ENCODE measurements around the gene PTPRN2.
"Not testable (repeated sequence)": the region's sequence is repeated elsewhere in the genome, so short reads cannot be mapped to it uniquely, and the experiment has no call there.

The PTPRN2 gene

DNA sequence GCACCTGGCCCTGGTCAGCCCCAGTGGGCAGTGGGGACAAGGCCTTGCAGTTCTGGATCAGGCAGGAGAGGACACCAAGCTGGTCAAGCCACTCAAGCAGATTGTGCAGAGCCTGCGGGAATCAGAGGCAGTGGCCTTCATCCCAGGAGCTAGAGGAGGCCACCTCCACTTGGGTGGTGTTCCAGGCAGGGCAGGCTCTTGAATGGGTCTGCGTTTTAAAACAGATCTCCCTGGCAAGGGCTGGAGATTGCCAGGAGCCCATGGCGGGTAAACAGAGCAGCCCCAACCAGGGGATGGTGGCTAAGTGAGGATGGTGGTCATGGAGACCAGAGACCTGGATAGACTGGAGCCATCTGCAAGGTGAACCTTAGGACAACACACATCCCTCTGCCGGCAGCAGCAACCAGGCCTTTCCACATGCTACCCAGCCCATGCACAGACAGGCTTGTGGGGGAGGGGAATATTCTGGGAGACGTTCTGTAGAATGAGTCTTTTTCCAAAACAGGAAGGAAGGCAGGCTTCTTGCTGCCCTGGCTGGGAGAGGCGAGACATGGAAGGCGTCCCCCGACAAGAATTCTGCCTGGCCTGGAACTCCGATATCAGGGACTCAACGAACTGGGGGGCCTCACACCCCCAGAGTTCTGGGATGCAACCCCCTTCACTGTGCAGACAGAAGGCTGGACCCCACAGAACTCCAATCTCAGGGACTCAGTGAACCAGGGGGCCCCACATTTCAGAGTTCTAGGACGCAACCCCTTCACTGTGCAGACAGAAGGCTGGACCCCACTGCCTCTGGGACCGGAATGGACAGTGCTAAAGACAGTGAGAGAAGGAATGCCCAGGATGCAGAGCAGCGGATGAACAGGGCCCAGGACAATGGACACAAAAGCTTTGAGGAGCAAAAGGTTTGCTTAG is 264.8 kb downstream of the PTPRN2 start:
- no peak for DNase-seq (ENCODE audit: low read depth, low spot score)

GRCh38 chr7:158321936-158322615 is 265.5 kb downstream of the PTPRN2 start:
- DNase-seq (ENCODE audit: low read depth, low spot score) = no peak

DNA sequence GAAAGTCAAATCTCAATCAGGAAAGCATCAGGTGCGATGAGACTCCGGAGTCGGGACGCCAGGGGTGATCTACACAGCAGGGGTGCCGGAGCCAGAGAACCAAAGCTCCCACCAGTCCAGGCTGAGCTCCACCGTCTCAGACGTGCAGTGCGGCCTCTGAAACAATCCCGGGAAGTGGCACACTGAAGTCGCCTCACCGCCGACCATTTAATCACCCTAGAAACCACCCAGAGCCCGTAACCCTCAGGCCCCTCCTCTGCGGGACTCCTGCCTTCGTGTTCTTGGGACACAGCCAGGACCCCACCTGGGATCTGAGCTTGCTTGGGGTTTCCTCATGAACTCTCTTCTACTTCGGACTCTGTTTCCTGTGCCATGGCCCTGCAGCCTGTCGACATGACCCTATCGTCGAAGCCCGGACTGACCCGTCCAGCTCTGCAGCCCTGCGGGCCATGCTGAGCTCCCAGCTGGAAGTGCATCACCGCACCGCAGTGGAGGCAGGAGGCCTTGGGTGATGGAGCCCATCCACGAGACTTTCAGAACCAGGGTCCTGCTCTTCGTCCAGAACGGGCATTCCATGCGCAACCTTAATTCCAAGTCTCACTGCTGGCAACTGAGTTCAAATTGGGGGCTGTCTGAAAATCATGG is 266.4 kb downstream of the PTPRN2 start:
- DNase-seq (ENCODE audit: low read depth, low spot score) = no peak

DNA sequence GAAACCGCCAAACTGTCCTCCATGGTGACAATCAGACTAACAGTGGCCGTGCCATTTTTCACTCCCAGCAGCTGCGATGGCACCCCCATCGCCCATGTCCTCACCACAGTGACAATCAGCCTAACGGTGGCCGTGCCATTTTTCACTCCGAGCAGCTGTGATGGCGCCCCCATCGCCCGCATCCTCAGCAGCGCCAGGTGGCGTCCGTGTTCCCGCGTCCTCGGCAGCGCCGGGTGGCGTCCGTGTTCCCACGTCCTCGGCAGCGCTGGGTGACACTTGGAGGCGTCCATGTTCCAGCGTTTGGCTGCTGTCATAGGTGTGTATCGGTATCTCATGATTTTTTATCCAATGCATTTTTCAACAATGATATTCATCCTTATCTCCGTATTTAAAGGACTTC is 267.3 kb downstream of the PTPRN2 start:
- no peak for DNase-seq (ENCODE audit: low read depth, low spot score)

DNA sequence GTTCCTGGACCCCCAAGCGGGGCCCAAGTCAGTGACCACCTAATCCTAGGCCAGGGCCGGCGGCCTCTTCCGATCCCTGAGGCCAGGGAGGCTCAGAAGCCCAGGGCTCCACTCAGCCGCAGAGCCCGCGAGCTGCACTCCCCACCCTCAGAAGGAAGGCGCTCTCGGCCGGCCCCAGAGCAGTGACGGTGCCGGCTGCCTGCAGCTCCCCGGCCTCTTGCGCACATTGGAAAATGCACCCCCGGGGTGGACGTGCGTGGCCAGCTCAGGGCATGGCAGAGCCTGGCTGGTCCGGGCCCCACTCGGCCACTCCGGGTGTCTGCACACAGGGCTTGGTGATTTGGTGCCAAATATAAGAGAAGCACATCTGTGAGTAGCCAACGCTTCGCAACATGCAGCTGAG is 269.1 kb downstream of the PTPRN2 start:
- DNase-seq (ENCODE audit: low read depth, low spot score) = no peak

GRCh38 chr7:158317238-158318205 is 270.1 kb downstream of the PTPRN2 start:
- no peak for DNase-seq (ENCODE audit: low read depth, low spot score)

DNA sequence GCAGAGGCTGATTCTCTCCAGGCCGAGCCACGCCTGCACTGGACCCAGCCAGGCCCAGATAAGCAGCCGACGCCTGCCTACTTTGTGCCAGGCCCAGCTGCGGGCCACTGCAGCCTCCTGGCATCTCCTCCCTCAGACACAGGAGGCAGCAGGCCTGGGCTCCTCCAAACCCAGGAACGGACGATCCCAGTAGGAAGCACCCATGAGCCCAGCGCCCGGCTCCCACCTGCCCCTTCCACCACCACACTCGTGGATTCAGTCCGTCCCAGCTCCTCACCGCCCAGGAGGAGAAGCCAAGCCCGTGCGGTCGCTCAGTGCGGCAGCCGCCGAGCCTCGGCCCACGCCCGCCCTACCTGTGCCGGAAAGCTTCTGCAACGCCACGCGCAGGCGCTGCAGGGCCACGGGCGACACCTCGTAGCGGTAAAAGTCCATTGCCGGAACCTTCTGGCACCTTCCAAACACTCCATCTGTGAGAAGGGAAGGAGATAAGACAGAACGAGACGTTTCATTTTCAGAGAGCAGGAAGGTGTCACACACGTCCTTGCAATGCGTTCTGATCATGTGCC is 271.1 kb downstream of the PTPRN2 start:
- DNase-seq (ENCODE audit: low read depth, low spot score) = no peak

GRCh38 chr7:158315881-158316280 is 271.7 kb downstream of the PTPRN2 start:
- DNase-seq (ENCODE audit: low read depth, low spot score) = no peak

- DNase-seq (ENCODE audit: low read depth, low spot score) = no peak
Measured at GRCh38 chr7:158315326-158315725, 272.3 kb downstream of the PTPRN2 start.

- DNase-seq (ENCODE audit: low read depth, low spot score) = no peak
Measured at GRCh38 chr7:158314394-158314793, 273.2 kb downstream of the PTPRN2 start.

DNA sequence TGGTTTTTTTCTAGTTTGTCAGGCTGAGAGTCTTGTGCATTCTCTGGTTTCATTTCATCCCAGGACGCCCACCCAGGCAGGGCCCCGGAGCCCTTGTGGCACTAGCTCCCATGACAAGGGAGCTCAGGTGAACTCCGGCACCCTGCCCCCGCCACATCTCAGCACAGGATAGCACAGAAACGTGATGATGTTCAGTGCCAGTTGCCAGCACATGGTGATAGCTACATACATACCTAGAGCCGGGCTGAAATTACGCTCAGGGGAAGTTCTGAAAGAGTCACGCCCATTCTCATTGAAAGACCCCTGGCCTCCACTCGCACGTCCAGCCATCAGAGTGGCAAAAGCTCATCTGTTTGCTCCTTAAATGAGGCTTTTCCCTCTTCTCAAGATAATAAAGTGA is 273.7 kb downstream of the PTPRN2 start:
- DNase-seq (ENCODE audit: low read depth, low spot score) = no peak

DNA sequence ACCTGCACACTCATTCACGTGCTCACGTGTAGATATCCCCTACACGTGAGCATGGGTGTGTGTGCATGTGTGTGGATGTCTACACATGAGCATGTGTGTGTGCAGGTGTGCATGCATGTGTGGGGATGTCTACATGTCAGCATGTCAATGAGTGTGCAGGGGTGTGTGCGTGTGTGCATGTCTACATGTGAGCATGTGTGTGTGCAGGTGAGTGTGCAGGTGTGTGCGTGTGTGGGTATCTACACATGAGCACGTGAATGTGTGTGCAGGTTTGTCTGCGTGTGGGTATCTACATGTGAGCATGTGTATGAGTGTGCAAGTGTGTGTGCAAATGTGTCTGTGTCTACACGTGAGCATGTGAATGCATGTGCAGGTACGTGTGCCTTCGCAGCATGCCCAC is 274.8 kb downstream of the PTPRN2 start:
- DNase-seq (ENCODE audit: low read depth, low spot score) = no peak

DNA sequence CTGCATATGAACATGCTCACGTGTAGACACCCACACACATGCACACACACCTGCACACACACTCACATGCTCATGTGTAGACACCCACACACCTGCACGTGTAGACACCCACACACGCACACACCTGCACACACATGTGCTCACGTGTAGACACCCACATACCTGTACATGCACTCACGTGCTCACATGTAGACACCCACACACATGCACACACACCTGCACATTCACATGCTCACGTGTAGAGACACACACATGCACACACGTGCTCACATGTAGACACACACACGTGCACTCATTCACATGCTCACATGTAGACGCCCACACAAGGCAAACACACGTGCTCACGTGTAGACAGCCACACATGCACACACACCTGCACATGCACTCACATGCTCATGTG is 275.8 kb downstream of the PTPRN2 start:
- DNase-seq (ENCODE audit: low read depth, low spot score) = no peak

- no peak for DNase-seq (ENCODE audit: low read depth, low spot score)
Measured at GRCh38 chr7:158310924-158311666, 276.5 kb downstream of the PTPRN2 start.

DNA sequence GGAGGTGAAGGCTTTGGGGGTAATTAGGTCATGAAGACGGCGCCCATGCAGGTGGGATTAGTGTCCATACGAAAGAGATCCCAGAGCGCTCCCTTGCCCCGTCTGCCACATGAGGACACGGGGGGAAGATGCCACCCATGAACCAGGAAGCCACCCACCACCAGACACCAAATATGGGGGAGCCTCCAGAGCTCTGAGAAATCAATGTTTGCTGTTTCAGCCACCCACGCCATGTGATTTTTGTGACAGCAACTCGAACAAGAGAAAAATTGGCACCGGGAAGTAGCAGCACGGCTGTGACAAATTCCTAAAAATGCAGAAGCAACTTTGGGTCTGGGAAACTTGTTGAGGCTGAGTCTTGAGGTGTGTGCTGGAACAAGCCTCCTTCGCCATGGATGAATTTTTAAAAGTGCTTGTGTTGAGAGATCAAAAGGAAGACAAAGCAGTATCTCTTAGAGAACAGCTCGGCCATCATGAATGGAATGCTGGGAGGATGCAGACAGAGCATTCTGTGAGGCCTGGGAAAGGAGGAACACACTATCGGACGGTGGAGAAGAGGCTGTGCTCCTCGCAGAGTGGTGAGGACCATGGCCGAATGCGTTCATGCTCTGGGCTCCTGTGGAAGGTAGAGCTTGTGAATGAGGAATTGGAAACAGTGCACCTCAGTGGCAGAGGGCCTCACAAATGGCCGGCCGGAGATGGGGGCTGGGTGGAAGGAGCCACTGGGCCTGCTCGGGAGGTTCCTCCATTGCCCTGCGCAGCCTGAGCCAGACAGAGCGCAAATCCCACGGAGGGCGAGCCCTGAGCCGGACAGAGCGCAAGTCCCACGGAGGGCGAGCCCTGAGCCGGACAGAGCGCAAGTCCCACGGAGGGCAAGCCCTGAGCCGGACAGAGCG is 277.5 kb downstream of the PTPRN2 start:
- no peak for DNase-seq (ENCODE audit: low read depth, low spot score)

GRCh38 chr7:158308001-158308400 is 279.6 kb downstream of the PTPRN2 start:
- no peak for DNase-seq (ENCODE audit: low read depth, low spot score)

DNA sequence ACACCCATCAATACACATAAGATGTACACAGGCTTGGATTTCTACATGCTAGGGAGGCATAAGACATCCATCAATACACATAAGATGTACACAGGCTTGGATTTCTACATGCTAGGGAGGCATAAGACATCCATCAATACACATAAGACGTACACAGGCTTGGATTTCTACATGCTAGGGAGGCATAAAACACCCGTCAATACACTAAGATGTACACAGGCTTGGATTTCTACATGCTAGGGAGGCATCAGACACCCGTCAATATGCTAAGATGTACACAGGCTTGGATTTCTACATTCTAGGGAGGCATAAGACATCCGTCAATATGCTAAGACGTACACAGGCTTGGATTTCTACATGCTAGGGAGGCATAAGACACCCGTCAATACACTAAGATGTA is 283.6 kb downstream of the PTPRN2 start:
- DNase-seq (ENCODE audit: low read depth, low spot score) = not testable (repeated sequence)

DNA sequence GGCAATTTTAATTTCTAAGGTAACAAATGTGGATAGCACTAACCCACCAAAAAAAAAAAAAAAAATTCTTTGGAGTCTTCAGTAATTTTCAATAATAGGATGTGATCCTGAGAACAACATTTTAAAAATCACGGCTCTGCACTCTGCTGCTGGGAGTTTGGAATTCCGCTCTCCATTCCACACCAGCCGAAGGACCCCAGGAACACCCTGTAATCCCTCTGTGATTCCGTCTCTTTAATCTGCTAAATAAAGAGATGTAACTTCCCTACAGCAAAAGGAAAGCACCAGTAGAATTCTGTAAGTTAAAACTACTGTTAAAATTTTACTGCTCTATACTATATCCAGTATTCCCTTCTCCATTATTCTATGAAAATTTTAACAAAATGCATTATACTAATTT is 284.5 kb downstream of the PTPRN2 start:
- DNase-seq (ENCODE audit: low read depth, low spot score) = no peak

Data from smooth muscle cell of the brain vasculature (primary cell).